DOHH2 (cell line): ENCODE measurements around the gene TDRD10.

Experiments
- H3F3A ChIP-seq: fragments of 200-600 bp; sonication (generic), shearing (Covaris generic); 2 replicates; pipeline ENCODE4 v1.6.0; 2016; ENCODE audit warnings: antibody characterized with exemption, mild to moderate bottlenecking; ENCODE audit not compliant: control insufficient read depth, insufficient read depth
- H3K27ac ChIP-seq: fragments of 200-600 bp; sonication (generic); 2 replicates; pipeline ENCODE4 v1.5.1; 2014; ENCODE audit warnings: low read depth, mild to moderate bottlenecking, low read length, moderate library complexity
- H3K27me3 ChIP-seq: fragments of 200-600 bp; sonication (generic); 2 replicates; pipeline ENCODE4 v1.6.1; 2014; ENCODE audit warnings: mild to moderate bottlenecking, low read length, mixed read lengths; ENCODE audit not compliant: control insufficient read depth
- H3K36me3 ChIP-seq: fragments of 200-600 bp; sonication (generic); 2 replicates; pipeline ENCODE4 v1.6.1; 2014; ENCODE audit warnings: mild to moderate bottlenecking, low read length, moderate library complexity, mixed read lengths; ENCODE audit not compliant: control insufficient read depth
- H3K4me1 ChIP-seq: fragments of 200-600 bp; sonication (generic); 2 replicates; pipeline ENCODE4 v1.6.1; 2014; ENCODE audit warnings: mild to moderate bottlenecking, low read length, mixed read lengths; ENCODE audit not compliant: control insufficient read depth
- H3K4me2 ChIP-seq: fragments of 200-600 bp; sonication (generic); 2 replicates; pipeline ENCODE4 v1.6.0; 2014; ENCODE audit warnings: mild to moderate bottlenecking, low read length, moderate library complexity
- H3K4me3 ChIP-seq: fragments of 200-600 bp; sonication (generic); 2 replicates; pipeline ENCODE4 v1.5.1; 2014; ENCODE audit warnings: mild to moderate bottlenecking, low read length, mixed read lengths
- H3K79me2 ChIP-seq: fragments of 200-600 bp; sonication (generic); 2 replicates; pipeline ENCODE4 v1.6.1; 2014; ENCODE audit warnings: mild to moderate bottlenecking, low read length, mixed read lengths; ENCODE audit not compliant: control insufficient read depth
- H3K9me2 ChIP-seq: fragments of 200-600 bp; sonication (generic); replicated peaks from 2 replicates; pipeline ENCODE4 v1.6.1; 2014; ENCODE audit warnings: mild to moderate bottlenecking, low read length, mixed read lengths; ENCODE audit not compliant: control insufficient read depth
- H3K9me3 ChIP-seq: fragments of 200-600 bp; sonication (generic); 2 replicates; pipeline ENCODE4 v1.6.1; 2014; ENCODE audit warnings: antibody characterized with exemption, low read length, mixed read lengths; ENCODE audit not compliant: control insufficient read depth, insufficient read depth
- H4K20me1 ChIP-seq: fragments of 200-600 bp; sonication (generic); 2 replicates; pipeline ENCODE4 v1.6.0; 2014; ENCODE audit warnings: low read depth, mild to moderate bottlenecking, antibody characterized with exemption, low read length, moderate library complexity; ENCODE audit not compliant: control insufficient read depth, insufficient read depth
- EZH2phosphoT487 ChIP-seq: fragments of 200-600 bp; sonication (generic); IDR thresholded peaks from 2 replicates; pipeline ENCODE4 v1.6.1; 2017; ENCODE audit warnings: borderline replicate concordance, mild to moderate bottlenecking, antibody characterized with exemption, low read length, moderate library complexity, mixed read lengths
- TF ChIP-seq, protein P1 (sequence below): fragments of 200-600 bp; sonication (generic); IDR thresholded peaks from one replicate; pipeline ENCODE4 v1.5.1; 2014; ENCODE audit warnings: antibody characterized with exemption, mild to moderate bottlenecking, low read depth, low read length; ENCODE audit not compliant: poor library complexity, severe bottlenecking

The TDRD10 gene

DNA sequence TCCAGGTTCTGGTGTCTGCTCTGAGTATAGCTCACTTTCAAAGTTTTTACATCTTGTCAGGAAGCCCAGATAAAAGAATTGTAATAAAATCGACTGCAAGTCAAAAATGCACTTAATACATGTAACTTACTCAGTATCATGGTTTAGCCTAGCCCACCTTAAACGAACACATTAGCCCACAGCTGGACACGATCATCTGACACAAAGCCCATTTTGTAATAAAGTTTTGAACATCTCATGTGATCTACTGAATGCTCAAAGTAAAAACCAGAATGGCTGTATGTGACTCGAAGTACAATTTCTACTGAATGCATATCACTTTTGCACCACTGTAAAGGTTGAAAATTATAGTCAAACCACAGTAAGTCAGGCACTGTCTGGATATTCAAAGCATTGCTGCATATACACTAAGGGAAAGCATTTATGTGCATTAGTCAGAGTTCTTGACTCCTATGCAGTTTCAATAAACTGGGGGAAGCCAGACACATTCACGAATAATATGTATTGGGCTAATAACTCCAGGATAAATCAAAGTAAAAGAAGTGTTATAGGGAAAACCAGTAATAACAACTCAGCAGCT lies 12.2 kb upstream of the TDRD10 start:
- no peak overlapping the region for H3K27ac ChIP-seq
- peaks cover 47% of the 10 kb centered on the region for H3K4me1 ChIP-seq
- no peaks in the 10 kb centered on the region for H3K9me2 ChIP-seq
- no peaks in the 10 kb centered on the region for H3K36me3 ChIP-seq
- H3K27me3 ChIP-seq = no peaks in the 10 kb centered on the region
- H3K4me2 ChIP-seq = no peak overlapping the region
- no peaks in the 10 kb centered on the region for H4K20me1 ChIP-seq
- 0 out of 2 replicates have a peak, but pooled peaks cover 2% of the 10 kb centered on the region for H3F3A ChIP-seq
- H3K9me3 ChIP-seq = no peaks in the 10 kb centered on the region
- H3K79me2 ChIP-seq = no peaks in the 10 kb centered on the region
- no peak overlapping the region for H3K4me3 ChIP-seq
- no peak for TF ChIP-seq EZH2phosphoT487
- TF ChIP-seq, protein P1, sequence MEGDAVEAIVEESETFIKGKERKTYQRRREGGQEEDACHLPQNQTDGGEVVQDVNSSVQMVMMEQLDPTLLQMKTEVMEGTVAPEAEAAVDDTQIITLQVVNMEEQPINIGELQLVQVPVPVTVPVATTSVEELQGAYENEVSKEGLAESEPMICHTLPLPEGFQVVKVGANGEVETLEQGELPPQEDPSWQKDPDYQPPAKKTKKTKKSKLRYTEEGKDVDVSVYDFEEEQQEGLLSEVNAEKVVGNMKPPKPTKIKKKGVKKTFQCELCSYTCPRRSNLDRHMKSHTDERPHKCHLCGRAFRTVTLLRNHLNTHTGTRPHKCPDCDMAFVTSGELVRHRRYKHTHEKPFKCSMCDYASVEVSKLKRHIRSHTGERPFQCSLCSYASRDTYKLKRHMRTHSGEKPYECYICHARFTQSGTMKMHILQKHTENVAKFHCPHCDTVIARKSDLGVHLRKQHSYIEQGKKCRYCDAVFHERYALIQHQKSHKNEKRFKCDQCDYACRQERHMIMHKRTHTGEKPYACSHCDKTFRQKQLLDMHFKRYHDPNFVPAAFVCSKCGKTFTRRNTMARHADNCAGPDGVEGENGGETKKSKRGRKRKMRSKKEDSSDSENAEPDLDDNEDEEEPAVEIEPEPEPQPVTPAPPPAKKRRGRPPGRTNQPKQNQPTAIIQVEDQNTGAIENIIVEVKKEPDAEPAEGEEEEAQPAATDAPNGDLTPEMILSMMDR = no peak

DNA sequence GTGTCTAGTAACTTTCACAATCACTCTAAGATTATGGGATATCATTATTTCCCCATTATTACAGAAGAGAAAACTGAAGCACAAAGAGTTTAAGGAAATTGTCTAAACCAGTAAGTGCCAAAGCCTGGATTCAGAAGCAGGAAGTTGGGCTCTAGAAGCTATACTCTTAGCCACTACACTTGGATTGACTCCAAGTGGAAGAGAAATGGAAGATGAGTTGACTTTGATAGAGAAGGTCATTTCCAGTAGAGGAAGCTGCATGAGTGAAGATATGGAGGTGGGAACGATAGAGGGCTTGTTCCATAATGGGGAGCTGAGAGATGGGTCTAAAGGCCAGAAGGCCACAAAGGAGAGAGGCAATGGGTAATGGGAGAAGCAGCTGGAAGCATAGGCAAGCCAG lies 11.7 kb upstream of the TDRD10 start:
- no peaks in the 10 kb centered on the region for H3K27me3 ChIP-seq
- no peaks in the 10 kb centered on the region for H3K36me3 ChIP-seq
- peaks cover 52% of the 10 kb centered on the region for H3K4me1 ChIP-seq
- H3K27ac ChIP-seq = no peak overlapping the region
- no peaks in the 10 kb centered on the region for H3K9me3 ChIP-seq
- no peaks in the 10 kb centered on the region for H3K79me2 ChIP-seq
- peaks cover 2% of the 10 kb centered on the region; the same call in 1 of the 2 replicates for H3F3A ChIP-seq
- no peak overlapping the region for H3K4me3 ChIP-seq
- TF ChIP-seq, protein P1 = no peak
- no peak for TF ChIP-seq EZH2phosphoT487
- H3K9me2 ChIP-seq = no peaks in the 10 kb centered on the region
- peak overlapping the region; percentile 10; the same call in 1 of the 2 replicates for H3K4me2 ChIP-seq
- no peaks in the 10 kb centered on the region for H4K20me1 ChIP-seq

DNA sequence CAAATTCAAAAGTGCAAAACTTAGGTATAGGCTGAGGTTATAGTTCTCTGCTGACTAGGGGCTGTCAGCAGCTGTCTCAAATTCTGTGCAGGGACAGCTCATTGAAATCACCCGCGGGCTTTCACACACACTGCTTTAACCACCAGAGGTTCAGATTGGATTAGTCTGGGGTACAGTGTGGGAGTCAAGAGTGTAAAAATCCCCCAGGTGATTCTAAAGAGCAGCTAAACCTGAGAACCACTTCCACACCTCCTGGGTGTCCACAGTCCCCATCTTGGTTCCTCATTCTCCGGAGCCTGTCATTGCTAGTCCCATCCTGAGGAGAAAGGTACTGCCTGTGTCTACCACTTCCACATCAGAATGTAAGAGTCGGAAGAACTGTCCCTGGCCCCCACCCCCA lies 9.9 kb upstream of the TDRD10 start:
- H3K27ac ChIP-seq = peak overlapping the region; percentile 56
- H3K9me3 ChIP-seq = no peaks in the 10 kb centered on the region
- H4K20me1 ChIP-seq = no peaks in the 10 kb centered on the region
- H3K9me2 ChIP-seq = no peaks in the 10 kb centered on the region
- no peaks in the 10 kb centered on the region for H3K36me3 ChIP-seq
- peaks cover 70% of the 10 kb centered on the region for H3K4me1 ChIP-seq
- peak overlapping the region; percentile 51 for H3K4me3 ChIP-seq
- H3F3A ChIP-seq = peaks cover 16% of the 10 kb centered on the region
- H3K79me2 ChIP-seq = no peaks in the 10 kb centered on the region
- no peaks in the 10 kb centered on the region for H3K27me3 ChIP-seq
- TF ChIP-seq, protein P1 = no peak
- no peak for TF ChIP-seq EZH2phosphoT487
- H3K4me2 ChIP-seq = peak overlapping the region; percentile 67
